ENCODE data around the gene PLXNC1. TPM values are rescaled to one million over a fixed set of nuclear protein-coding genes. Genes with fewer than 3 reads are reported as not detected.

PLXNC1 gene
- total and polyA plus RNA-seq, 8 donors = 0.40 to 16.5 (median 2.6) TPM

DNA sequence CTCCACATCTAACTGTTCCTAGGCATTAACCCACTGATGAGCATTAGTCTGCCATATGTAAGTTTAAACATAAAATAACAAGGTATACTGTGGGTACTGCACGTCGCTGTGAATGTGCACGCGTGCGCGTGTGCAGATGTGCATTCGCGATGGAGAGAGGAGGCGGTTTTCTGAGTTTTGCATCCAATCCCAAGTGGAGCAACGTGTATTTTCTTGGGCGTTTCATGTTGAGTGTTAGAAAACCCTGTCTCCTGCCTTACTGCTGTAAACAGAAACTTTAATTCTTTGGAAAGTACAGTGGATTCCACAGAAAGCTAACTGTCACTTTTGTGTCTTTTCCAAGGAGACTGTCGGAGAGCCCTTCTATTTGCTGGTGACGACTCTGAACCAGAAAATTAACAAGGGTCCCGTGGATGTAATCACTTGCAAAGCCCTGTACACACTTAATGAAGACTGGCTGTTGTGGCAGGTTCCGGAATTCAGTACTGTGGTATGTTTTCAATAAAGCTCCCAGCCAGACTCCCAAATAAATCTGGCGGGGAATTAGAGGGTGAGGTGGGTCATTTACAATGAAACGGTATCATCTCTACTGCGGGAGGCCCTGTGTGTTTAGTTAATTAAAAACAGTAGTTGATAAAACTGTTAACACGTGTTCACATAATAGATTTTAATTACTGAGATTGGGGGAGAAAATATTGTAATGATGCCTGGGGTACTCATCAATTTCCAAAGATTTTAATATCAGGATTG, 116.5 kb downstream of the PLXNC1 start:
- Histone ChIP-seq H3K4me3 (no peak overlapping the region), H3K4me1 (peaks cover 16 to 46% (median 22%) of the 10 kb centered on the region in 4 donors), H3K27ac (peak overlapping the region in 1 of 5 donors; percentile 90), H3K36me3 (no peaks in the 10 kb centered on the region), H3K9me3 (no peaks in the 10 kb centered on the region), H3K27me3 (no peaks in the 10 kb centered on the region)
- TF ChIP-seq POLR2A (IDR thresholded peaks at IDR 0.05) (no peak), POLR2AphosphoS5 (IDR thresholded peaks at IDR 0.05) (no peak)
- TF ChIP-seq, protein P1, sequence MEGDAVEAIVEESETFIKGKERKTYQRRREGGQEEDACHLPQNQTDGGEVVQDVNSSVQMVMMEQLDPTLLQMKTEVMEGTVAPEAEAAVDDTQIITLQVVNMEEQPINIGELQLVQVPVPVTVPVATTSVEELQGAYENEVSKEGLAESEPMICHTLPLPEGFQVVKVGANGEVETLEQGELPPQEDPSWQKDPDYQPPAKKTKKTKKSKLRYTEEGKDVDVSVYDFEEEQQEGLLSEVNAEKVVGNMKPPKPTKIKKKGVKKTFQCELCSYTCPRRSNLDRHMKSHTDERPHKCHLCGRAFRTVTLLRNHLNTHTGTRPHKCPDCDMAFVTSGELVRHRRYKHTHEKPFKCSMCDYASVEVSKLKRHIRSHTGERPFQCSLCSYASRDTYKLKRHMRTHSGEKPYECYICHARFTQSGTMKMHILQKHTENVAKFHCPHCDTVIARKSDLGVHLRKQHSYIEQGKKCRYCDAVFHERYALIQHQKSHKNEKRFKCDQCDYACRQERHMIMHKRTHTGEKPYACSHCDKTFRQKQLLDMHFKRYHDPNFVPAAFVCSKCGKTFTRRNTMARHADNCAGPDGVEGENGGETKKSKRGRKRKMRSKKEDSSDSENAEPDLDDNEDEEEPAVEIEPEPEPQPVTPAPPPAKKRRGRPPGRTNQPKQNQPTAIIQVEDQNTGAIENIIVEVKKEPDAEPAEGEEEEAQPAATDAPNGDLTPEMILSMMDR (IDR thresholded peaks at IDR 0.05) = no peak
- intact Hi-C loops (cut with DNase I; ENCODE audit: low total_unique reads) = no loop called here
- DNase-seq = no peak
- WGBS, 5 donors = 87 to 89% (median 88%) methylated on average over 19 of the region's 19 CpGs

- 77 to 91% (median 85%) methylated on average over 7 of the region's 7 CpGs for WGBS, 5 donors
- peaks cover 16 to 46% (median 22%) of the 10 kb centered on the region in 4 donors for H3K4me1 ChIP-seq
- no peaks in the 10 kb centered on the region for H3K27me3 ChIP-seq
- DNase-seq = peak in 1 of 2 donors; percentile 36
- no peak overlapping the region for H3K4me3 ChIP-seq
- no peaks in the 10 kb centered on the region for H3K9me3 ChIP-seq
- intact Hi-C loops (cut with DNase I; ENCODE audit: low total_unique reads) = no loop called here
- H3K27ac ChIP-seq = no peak overlapping the region
- no peaks in the 10 kb centered on the region for H3K36me3 ChIP-seq
- TF ChIP-seq, protein P1 (IDR thresholded peaks at IDR 0.05) = no peak
- no peak for TF ChIP-seq EP300 (IDR thresholded peaks at IDR 0.05)
- no peak for TF ChIP-seq POLR2A (IDR thresholded peaks at IDR 0.05)
- no peak for TF ChIP-seq POLR2AphosphoS5 (IDR thresholded peaks at IDR 0.05)
These were observed 117.2 kb downstream of the PLXNC1 start for GRCh38 chr12:94265539-94265938.

GRCh38 chr12:94265966-94266745, 117.8 kb downstream of the PLXNC1 start:
- H3K27me3 ChIP-seq = no peaks in the 10 kb centered on the region
- H3K4me1 ChIP-seq = peaks cover 16 to 46% (median 21%) of the 10 kb centered on the region in 4 donors
- 82 to 96% (median 91%) methylated on average over 13 to 14 of the region's 14 CpGs for WGBS, 5 donors
- no peak for DNase-seq
- intact Hi-C loops (cut with DNase I; ENCODE audit: low total_unique reads) = no loop called here
- peak overlapping the region in 2 of 5 donors; percentile 30 to 46 for H3K27ac ChIP-seq
- H3K4me3 ChIP-seq = no peak overlapping the region
- no peaks in the 10 kb centered on the region for H3K9me3 ChIP-seq
- H3K36me3 ChIP-seq = no peaks in the 10 kb centered on the region
- no peak for TF ChIP-seq POLR2A (IDR thresholded peaks at IDR 0.05)
- no peak for TF ChIP-seq EP300 (IDR thresholded peaks at IDR 0.05)
- TF ChIP-seq, protein P1 (IDR thresholded peaks at IDR 0.05) = no peak
- no peak for TF ChIP-seq POLR2AphosphoS5 (IDR thresholded peaks at IDR 0.05)

- Histone ChIP-seq H3K9me3 (no peaks in the 10 kb centered on the region), H3K36me3 (peaks cover 0 to under 1% (median 0%) of the 10 kb centered on the region in 4 donors)
- 49 to 58% (median 53%) methylated on average over 11 of the region's 11 CpGs for WGBS, 5 donors
These were observed 118.6 kb downstream of the PLXNC1 start for GRCh38 chr12:94266796-94267536.

More at GRCh38 chr12:94266796-94267536, 118.6 kb downstream of the PLXNC1 start:
- intact Hi-C loops (cut with DNase I; ENCODE audit: low total_unique reads) = no loop called here
- TF ChIP-seq POLR2A (IDR thresholded peaks at IDR 0.05) (no peak), POLR2AphosphoS5 (IDR thresholded peaks at IDR 0.05) (no peak), EP300 (IDR thresholded peaks at IDR 0.05) (no peak)
- TF ChIP-seq, protein P1 (IDR thresholded peaks at IDR 0.05) = no peak
- H3K4me1 ChIP-seq = peaks cover 13 to 38% (median 15%) of the 10 kb centered on the region in 4 donors
- H3K27me3 ChIP-seq = no peaks in the 10 kb centered on the region
- peak overlapping the region in 3 of 5 donors; percentile 46 to 65 (median 54) for H3K27ac ChIP-seq
- DNase-seq = peak in 1 of 2 donors; percentile 50
- H3K4me3 ChIP-seq = no peak overlapping the region
